GM21737 (cell line): ENCODE data around the gene CORO1C.

Source experiments
- ATAC-seq: cut with Tn5 transposase; IDR thresholded peaks from one replicate; pipeline ENCODE4 v1.9.1; 2021; ENCODE audit warnings: mild to moderate bottlenecking, moderate library complexity; ENCODE audit not compliant: unreplicated experiment

Gene CORO1C

GRCh38 chr12:108727868-108728735 lies 3.2 kb downstream of the CORO1C start:
- no peak for ATAC-seq

GRCh38 chr12:108727161-108727560 lies 4.2 kb downstream of the CORO1C start:
- no peak for ATAC-seq

GRCh38 chr12:108724890-108725151 lies 6.5 kb downstream of the CORO1C start:
- ATAC-seq, result no peak

GRCh38 chr12:108724054-108724889 lies 7.0 kb downstream of the CORO1C start:
- no peak for ATAC-seq

GRCh38 chr12:108722992-108723766 lies 8.1 kb downstream of the CORO1C start:
- ATAC-seq, result no peak

- no peak for ATAC-seq
Measured at GRCh38 chr12:108722463-108722862, 8.9 kb downstream of the CORO1C start.

- ATAC-seq, result no peak
Measured at GRCh38 chr12:108721824-108722223, 9.5 kb downstream of the CORO1C start.

GRCh38 chr12:108720757-108721514 lies 10.4 kb downstream of the CORO1C start:
- ATAC-seq, result no peak

GRCh38 chr12:108717243-108717642 lies 14.1 kb downstream of the CORO1C start:
- no peak for ATAC-seq

GRCh38 chr12:108714866-108715265 lies 16.5 kb downstream of the CORO1C start:
- no peak for ATAC-seq

GRCh38 chr12:108713471-108713870 lies 17.8 kb downstream of the CORO1C start:
- no peak for ATAC-seq

- ATAC-seq, result no peak
Measured at GRCh38 chr12:108712925-108713203, 18.5 kb downstream of the CORO1C start.

- no peak for ATAC-seq
Measured at GRCh38 chr12:108712165-108712924, 19.0 kb downstream of the CORO1C start.

GRCh38 chr12:108711489-108712164 lies 19.7 kb downstream of the CORO1C start:
- no peak for ATAC-seq

- no peak for ATAC-seq
Measured at GRCh38 chr12:108709697-108710096, 21.6 kb downstream of the CORO1C start.

- no peak for ATAC-seq
Measured at GRCh38 chr12:108704527-108704926, 26.8 kb downstream of the CORO1C start.

GRCh38 chr12:108702595-108703320 lies 28.6 kb downstream of the CORO1C start:
- no peak for ATAC-seq

GRCh38 chr12:108701779-108702441 lies 29.4 kb downstream of the CORO1C start:
- ATAC-seq, result no peak
